Esophagus muscularis mucosa (tissue), 3 donors: ENCODE measurements around the gene GEMIN7.

Experiments
- EP300 ChIP-seq: sonication (generic); formaldehyde crosslinking; IDR thresholded peaks from one replicate; pipeline ENCODE4 v1.6.1; 2017; ENCODE audit warnings: antibody characterized with exemption
- TF ChIP-seq, protein P1 (sequence below), 3 experiments: fragments of 200-600 bp in 2 of 3; fragments of 450-650 bp in 1 of 3; sonication (generic) in 2 of 3; IDR thresholded peaks; one replicate each; pipeline ENCODE4 v1.5.1; 2017 to 2019; ENCODE audit warnings: antibody characterized with exemption in 3 of 3, mild to moderate bottlenecking in 2 of 3, moderate library complexity in 1 of 3

GRCh38 chr19:45117671-45118070 is 38.6 kb downstream of the GEMIN7 start:
- TF ChIP-seq, protein P1, sequence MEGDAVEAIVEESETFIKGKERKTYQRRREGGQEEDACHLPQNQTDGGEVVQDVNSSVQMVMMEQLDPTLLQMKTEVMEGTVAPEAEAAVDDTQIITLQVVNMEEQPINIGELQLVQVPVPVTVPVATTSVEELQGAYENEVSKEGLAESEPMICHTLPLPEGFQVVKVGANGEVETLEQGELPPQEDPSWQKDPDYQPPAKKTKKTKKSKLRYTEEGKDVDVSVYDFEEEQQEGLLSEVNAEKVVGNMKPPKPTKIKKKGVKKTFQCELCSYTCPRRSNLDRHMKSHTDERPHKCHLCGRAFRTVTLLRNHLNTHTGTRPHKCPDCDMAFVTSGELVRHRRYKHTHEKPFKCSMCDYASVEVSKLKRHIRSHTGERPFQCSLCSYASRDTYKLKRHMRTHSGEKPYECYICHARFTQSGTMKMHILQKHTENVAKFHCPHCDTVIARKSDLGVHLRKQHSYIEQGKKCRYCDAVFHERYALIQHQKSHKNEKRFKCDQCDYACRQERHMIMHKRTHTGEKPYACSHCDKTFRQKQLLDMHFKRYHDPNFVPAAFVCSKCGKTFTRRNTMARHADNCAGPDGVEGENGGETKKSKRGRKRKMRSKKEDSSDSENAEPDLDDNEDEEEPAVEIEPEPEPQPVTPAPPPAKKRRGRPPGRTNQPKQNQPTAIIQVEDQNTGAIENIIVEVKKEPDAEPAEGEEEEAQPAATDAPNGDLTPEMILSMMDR (IDR thresholded peaks at IDR 0.05), result no peak
- no peak for TF ChIP-seq EP300
